Stimulated activated CD4-positive, alpha-beta T cell treated with anti-CD3 and anti-CD28 coated beads, Interleukin-4, amount 100 ng/mL, for 48 hours (primary cell): Measurements from ENCODE around the gene B3GALT5.

Experiments
- DNase-seq, 2 donors: peaks; one replicate each; pipeline ENCODE4 v3.0.0-alpha.2; 2020; ENCODE audit warnings: low read depth in 2 of 2

The B3GALT5 gene

GRCh38 chr21:39604951-39605350 lies 7.8 kb upstream of the B3GALT5 start:
- DNase-seq = no peak

- no peak for DNase-seq
These were observed 2.0 kb upstream of the B3GALT5 start for GRCh38 chr21:39610703-39611102.

GRCh38 chr21:39611551-39612190 lies 1.1 kb upstream of the B3GALT5 start:
- no peak for DNase-seq

GRCh38 chr21:39613041-39613934 lies 548 bp downstream of the B3GALT5 start:
- no peak for DNase-seq

GRCh38 chr21:39616211-39616772 lies 3.6 kb downstream of the B3GALT5 start:
- DNase-seq = no peak

GRCh38 chr21:39620856-39621255 lies 8.1 kb downstream of the B3GALT5 start:
- DNase-seq = no peak

- DNase-seq = no peak
These were observed 12.6 kb downstream of the B3GALT5 start for GRCh38 chr21:39625211-39625895.

GRCh38 chr21:39628385-39628784 lies 15.6 kb downstream of the B3GALT5 start:
- DNase-seq = no peak

- no peak for DNase-seq
These were observed 17.5 kb downstream of the B3GALT5 start for GRCh38 chr21:39630191-39630591.

- no peak for DNase-seq
These were observed 18.1 kb downstream of the B3GALT5 start for GRCh38 chr21:39630827-39631226.

- no peak for DNase-seq
These were observed 19.3 kb downstream of the B3GALT5 start for GRCh38 chr21:39631842-39632562.

- DNase-seq = no peak
These were observed 20.2 kb downstream of the B3GALT5 start for GRCh38 chr21:39632796-39633442.

- no peak for DNase-seq
These were observed 21.0 kb downstream of the B3GALT5 start for GRCh38 chr21:39633770-39634181.

GRCh38 chr21:39634507-39634906 lies 21.8 kb downstream of the B3GALT5 start:
- no peak for DNase-seq

GRCh38 chr21:39637197-39637970 lies 24.6 kb downstream of the B3GALT5 start:
- no peak for DNase-seq

GRCh38 chr21:39637971-39638240 lies 25.2 kb downstream of the B3GALT5 start:
- DNase-seq = no peak

- DNase-seq = no peak
These were observed 25.5 kb downstream of the B3GALT5 start for GRCh38 chr21:39638281-39638680.

GRCh38 chr21:39640754-39641153 lies 28.0 kb downstream of the B3GALT5 start:
- no peak for DNase-seq

- DNase-seq = no peak
These were observed 29.2 kb downstream of the B3GALT5 start for GRCh38 chr21:39641827-39642450.

GRCh38 chr21:39644062-39644560 lies 31.4 kb downstream of the B3GALT5 start:
- no peak for DNase-seq
